H1 (cell line): ENCODE data around the gene ADPGK. TPM values are rescaled to one million over a fixed set of nuclear protein-coding genes. Genes with fewer than 3 reads are reported as not detected.

ENCODE experiments used
- CTCF ChIA-PET: fragments of 300-600 bp; sonication (Branson Sonifier 250); formaldehyde crosslinking; loops from one replicate; lab custom pipeline; 2021; ENCODE audit not compliant: partially characterized antibody; lab: Charles Lee
- POLR2A ChIA-PET: fragments of 300-600 bp; sonication (Branson Sonifier 250); formaldehyde crosslinking; loops from one replicate; lab custom pipeline; 2021; ENCODE audit warnings: inconsistent platforms; ENCODE audit not compliant: partially characterized antibody; lab: Charles Lee
- DNase-seq, 2 experiments: peaks; one replicate each; pipeline versions ENCODE4 v3.0.0 to v3.0.0-alpha.2; 2010 to 2022; ENCODE audit warnings: low spot score in 2 of 2, low read depth in 1 of 2, mixed read lengths in 1 of 2
- FAIRE-seq: peaks from 2 replicates; lab custom pipeline; 2011; peaks lifted over from hg19 to GRCh38; lab: Jason Lieb, UNC
- H2AFZ ChIP-seq: 2 replicates; pipeline ENCODE4 v1.8.1; 2012; ENCODE audit warnings: low read length, inconsistent platforms
- H2AK5ac ChIP-seq: 2 replicates; pipeline ENCODE4 v1.6.1; 2013; ENCODE audit warnings: low read depth, low read length
- H2BK120ac ChIP-seq: replicated peaks from 2 replicates; pipeline ENCODE3; 2013; ENCODE audit warnings: low read depth, low read length, inconsistent platforms
- H2BK12ac ChIP-seq: 2 replicates; pipeline ENCODE4 v1.6.1; 2013; ENCODE audit warnings: low read depth, low read length
- H2BK15ac ChIP-seq: 2 replicates; pipeline ENCODE4 v1.6.1; 2013; ENCODE audit warnings: low read length
- H2BK20ac ChIP-seq: 2 replicates; pipeline ENCODE4 v1.6.1; 2013; ENCODE audit warnings: low read length
- H2BK5ac ChIP-seq: 2 replicates; pipeline ENCODE4 v1.6.1; 2013; ENCODE audit warnings: low read depth, low read length
- H3K14ac ChIP-seq: 2 replicates; pipeline ENCODE4 v1.6.1; 2013; ENCODE audit warnings: inconsistent platforms; ENCODE audit not compliant: insufficient read length
- H3K18ac ChIP-seq: 2 replicates; pipeline ENCODE4 v1.6.1; 2013; ENCODE audit warnings: low read length; ENCODE audit errors: extremely low read depth
- H3K23ac ChIP-seq: 2 replicates; pipeline ENCODE4 v1.6.1; 2013; ENCODE audit warnings: inconsistent platforms; ENCODE audit not compliant: insufficient read length
- H3K23me2 ChIP-seq: 2 replicates; pipeline ENCODE4 v1.6.1; 2013; ENCODE audit warnings: low read depth, low read length
- H3K27ac ChIP-seq: 2 replicates; pipeline ENCODE4 v1.6.1; 2011; ENCODE audit warnings: low read depth, low read length, inconsistent platforms
- H3K27me3 ChIP-seq, 4 experiments: replicated peaks in 1 of 4; 1 replicate in 1 of 4; 2 replicates in 3 of 4; pipeline versions ENCODE4 v1.6.1 to v1.8.1; 2011 to 2013; ENCODE audit warnings: low read length in 3 of 4, mild to moderate bottlenecking in 3 of 4, inconsistent platforms in 2 of 4, mixed read lengths in 2 of 4, moderate library complexity in 1 of 4; ENCODE audit not compliant: control insufficient read depth in 3 of 4, insufficient read depth in 3 of 4; ENCODE audit errors: extremely low read depth in 1 of 4
- H3K36me3 ChIP-seq, 4 experiments: 2 replicates each; pipeline versions ENCODE4 v1.6.1 to v1.8.1; 2011 to 2013; ENCODE audit warnings: mild to moderate bottlenecking in 4 of 4, low read length in 3 of 4, moderate library complexity in 2 of 4, control low read depth in 1 of 4, inconsistent platforms in 1 of 4; ENCODE audit not compliant: insufficient read depth in 4 of 4, control insufficient read depth in 2 of 4
- H3K4ac ChIP-seq: replicated peaks from 2 replicates; pipeline ENCODE3; 2013; ENCODE audit warnings: low read length, low read depth, mixed read lengths, inconsistent platforms; ENCODE audit not compliant: insufficient read length
- H3K4me1 ChIP-seq, 4 experiments: replicated peaks in 1 of 4; 1 replicate in 1 of 4; 2 replicates in 3 of 4; pipeline versions ENCODE4 v1.6.1 to v1.8.1; 2011 to 2013; ENCODE audit warnings: low read length in 3 of 4, inconsistent platforms in 2 of 4, mixed read lengths in 1 of 4; ENCODE audit not compliant: insufficient read depth in 4 of 4, control insufficient read depth in 3 of 4
- H3K4me2 ChIP-seq, 2 experiments: 2 replicates each; pipeline versions ENCODE4 v1.6.1 to v1.8.1; 2011 to 2013; ENCODE audit warnings: low read depth in 2 of 2, low read length in 2 of 2, control low read depth in 1 of 2, inconsistent platforms in 1 of 2, mild to moderate bottlenecking in 1 of 2; ENCODE audit not compliant: insufficient read depth in 1 of 2
- H3K4me3 ChIP-seq, 4 experiments: fragments of 200-600, 300-600 bp in 1 of 4; sonication (generic), shearing (Covaris generic), sonication (Bioruptor Twin) in 1 of 4; 2 replicates each; pipeline versions ENCODE4 v1.5.1 to v1.8.1; 2011 to 2016; ENCODE audit warnings: low read length in 4 of 4, low read depth in 3 of 4, control low read depth in 2 of 4, inconsistent platforms in 2 of 4, mild to moderate bottlenecking in 2 of 4, mixed read lengths in 1 of 4, moderate library complexity in 1 of 4; ENCODE audit not compliant: insufficient read depth in 2 of 4; ENCODE audit errors: extremely low read depth in 1 of 4
- H3K56ac ChIP-seq: replicated peaks from 2 replicates; pipeline ENCODE3; 2013; ENCODE audit warnings: low read depth, mild to moderate bottlenecking, mixed read lengths, low read length, inconsistent platforms; ENCODE audit not compliant: insufficient read length
- H3K79me1 ChIP-seq: 2 replicates; pipeline ENCODE4 v1.6.1; 2013; ENCODE audit warnings: low read depth, low read length, control low read depth
- H3K79me2 ChIP-seq, 2 experiments: 2 replicates each; pipeline versions ENCODE4 v1.6.1 to v1.8.1; 2012 to 2013; ENCODE audit warnings: low read length in 2 of 2, mild to moderate bottlenecking in 2 of 2, inconsistent platforms in 1 of 2; ENCODE audit not compliant: insufficient read depth in 2 of 2, control insufficient read depth in 1 of 2
- H3K9ac ChIP-seq, 4 experiments: replicated peaks in 1 of 4; 1 replicate in 1 of 4; 2 replicates in 3 of 4; pipeline versions ENCODE4 v1.6.1 to v1.8.1; 2011 to 2013; ENCODE audit warnings: low read depth in 3 of 4, low read length in 3 of 4, control low read depth in 2 of 4, mild to moderate bottlenecking in 2 of 4, moderate library complexity in 2 of 4, inconsistent platforms in 1 of 4; ENCODE audit errors: extremely low read depth in 1 of 4
- H3K9me3 ChIP-seq, 2 experiments: 2 replicates each; pipeline versions ENCODE4 v1.6.1 to v1.8.1; 2012 to 2013; ENCODE audit warnings: mild to moderate bottlenecking in 2 of 2, moderate library complexity in 2 of 2, control low read depth in 1 of 2, inconsistent platforms in 1 of 2, low read depth in 1 of 2, low read length in 1 of 2, mixed read lengths in 1 of 2; ENCODE audit not compliant: insufficient read depth in 2 of 2
- H4K20me1 ChIP-seq, 2 experiments: replicated peaks in 1 of 2; 2 replicates each; pipeline versions ENCODE3 to v1.8.1; 2011 to 2013; ENCODE audit warnings: inconsistent platforms in 2 of 2, low read length in 2 of 2, mild to moderate bottlenecking in 1 of 2; ENCODE audit not compliant: insufficient read depth in 2 of 2, control insufficient read depth in 1 of 2
- H4K5ac ChIP-seq: 2 replicates; pipeline ENCODE4 v1.6.1; 2013; ENCODE audit warnings: low read length, low read depth, mixed read lengths, inconsistent platforms; ENCODE audit not compliant: insufficient read length
- H4K8ac ChIP-seq: 2 replicates; pipeline ENCODE4 v1.8.0; 2013; ENCODE audit warnings: mild to moderate bottlenecking, moderate library complexity, low read length, inconsistent platforms; ENCODE audit not compliant: insufficient read depth; ENCODE audit errors: extremely low read depth
- H4K91ac ChIP-seq: replicated peaks from 2 replicates; pipeline ENCODE3; 2013; ENCODE audit warnings: low read length, mixed read lengths, inconsistent platforms; ENCODE audit not compliant: insufficient read length
- CBX8 ChIP-seq: fragments of 300-800, 300-1000 bp; sonication (generic); IDR thresholded peaks from 2 replicates; pipeline ENCODE4 v1.7.1; 2016; ENCODE audit warnings: low read depth, low read length, borderline replicate concordance
- CHD2 ChIP-seq: IDR thresholded peaks from 2 replicates; pipeline ENCODE4 v1.6.1; 2012; ENCODE audit warnings: low read length, improper control_type of control experiment
- POU5F1 ChIP-seq: IDR thresholded peaks from 2 replicates; pipeline ENCODE4 v1.6.1; 2011; ENCODE audit warnings: low read depth, mild to moderate bottlenecking, low read length, moderate library complexity
- RAD21 ChIP-seq, 2 experiments: IDR thresholded peaks in 1 of 2; conservative IDR thresholded peaks in 1 of 2; 2 replicates each; pipeline ENCODE4 v1.6.1; 2011; ENCODE audit warnings: low read depth in 2 of 2, low read length in 2 of 2, improper control_type of control experiment in 1 of 2, inconsistent platforms in 1 of 2, mild to moderate bottlenecking in 1 of 2, moderate library complexity in 1 of 2
- SIRT6 ChIP-seq: IDR thresholded peaks from one replicate; pipeline ENCODE4 v1.7.1; 2012; ENCODE audit warnings: low read length, inconsistent platforms
- SUZ12 ChIP-seq: fragments of 200-600 bp; sonication (generic); IDR thresholded peaks from 2 replicates; pipeline ENCODE4 v1.6.1; 2012; ENCODE audit warnings: mild to moderate bottlenecking, inconsistent platforms, low read length, moderate library complexity, mixed read lengths
- YY1 ChIP-seq: IDR thresholded peaks from 2 replicates; pipeline ENCODE4 v1.6.1; 2011; ENCODE audit warnings: low read depth, mild to moderate bottlenecking, low read length
- WGBS, 2 experiments: shearing (Covaris generic) in 1 of 2; methylation state at CpG; one replicate each; pipeline versions ENCODE4 v1.1.6 to v1.1.7; 2013 to 2015; ENCODE audit warnings: low lambda C conversion rate in 2 of 2, mixed read lengths in 2 of 2, inconsistent platforms in 1 of 2, low coverage in 1 of 2, missing lambda C conversion rate in 1 of 2; ENCODE audit not compliant: insufficient replicate concordance in 2 of 2, insufficient coverage in 1 of 2, insufficient read length in 1 of 2; ENCODE audit errors: extremely low coverage in 1 of 2, missing lambda C conversion rate in 1 of 2; 5-methylcytosine and 5-hydroxymethylcytosine counted together
- polyA plus RNA-seq, 7 experiments: library from polyadenylated mRNA; depleted of rRNA in 3 of 7; stranded (reverse) in 5 of 7; unstranded in 2 of 7; fragments of >200 nt in 5 of 7; fragments of 200-250 nt in 2 of 7; gene quantifications; 1 replicate in 5 of 7; 2 replicates in 1 of 7; 4 replicates in 1 of 7; pipeline versions ENCODE4 v1.2.1 to v1.2.3, GENCODE V29; 2011 to 2013; ENCODE audit warnings: missing spikeins in 2 of 7, mixed read lengths in 2 of 7
- total RNA-seq: library from RNA; stranded (reverse); fragmentation: NEBNext Ultra II Directional; extraction: Animal tissue kit (Norgen Biotek cat#: 25700); gene quantifications from 2 replicates; pipeline ENCODE4 v1.2.1, GENCODE V29; 2021
- TF ChIP-seq, protein P1 (sequence below): IDR thresholded peaks from 2 replicates; pipeline ENCODE4 v1.6.1; 2012; ENCODE audit warnings: low read length, inconsistent platforms

ADPGK gene
- total and polyA plus RNA-seq, 2 of the 8 experiments (the other 6 are each of a cell fraction or from before 2014, with no cell fraction given): 32.2 to 38.2 TPM

- no peak for FAIRE-seq
- H2BK15ac ChIP-seq: no peak overlapping the region
- no peak overlapping the region for H2AFZ ChIP-seq
- no peak overlapping the region for H4K91ac ChIP-seq
- peaks cover 0 to 8% (median 2%) of the 10 kb centered on the region in 4 experiments; a peak in 3 of 7 replicates for H3K4me1 ChIP-seq
- H3K27ac ChIP-seq: no peak overlapping the region
- H3K4me3 ChIP-seq: no peak overlapping the region
- peaks cover 6% of the 10 kb centered on the region for H3K23me2 ChIP-seq
- H3K23ac ChIP-seq: no peak overlapping the region
- H4K8ac ChIP-seq: no peak overlapping the region
- peaks cover 0 to under 1% (median 0%) of the 10 kb centered on the region in 4 experiments; a peak in 1 of 7 replicates for H3K27me3 ChIP-seq
- H2BK12ac ChIP-seq: no peak overlapping the region
- H3K4me2 ChIP-seq: no peak overlapping the region
- H2BK120ac ChIP-seq: no peak overlapping the region
- H3K9me3 ChIP-seq: no peaks in the 10 kb centered on the region
- no peak overlapping the region for H2BK20ac ChIP-seq
- no peak overlapping the region for H2AK5ac ChIP-seq
- H3K14ac ChIP-seq: no peak overlapping the region
- no peak overlapping the region for H3K56ac ChIP-seq
- ChIA-PET CTCF (interaction anchor here (1.2 to 2.0 kb wide), 6 partner anchors 9 to 458 kb away, joined by 4 to 21 read pairs (median 4); no protein-coding TSS in a partner anchor), POLR2A (interaction anchor here (1.0 to 3.3 kb wide), 2 partner anchors 9 to 265 kb away, joined by 3 to 11 read pairs; no protein-coding TSS in a partner anchor)
- peaks cover 0 to 2% of the 10 kb centered on the region in 2 experiments for H4K20me1 ChIP-seq
- no peak overlapping the region for H4K5ac ChIP-seq
- no peaks in the 10 kb centered on the region; the same call in 1 of the 2 replicates for H3K79me1 ChIP-seq
- H3K4ac ChIP-seq: no peak overlapping the region
- no peak overlapping the region for H2BK5ac ChIP-seq
- no peak overlapping the region for H3K9ac ChIP-seq
- H3K18ac ChIP-seq: no peak overlapping the region
- peaks cover 0 to 20% of the 10 kb centered on the region in 2 experiments; a peak in 3 of 4 replicates for H3K79me2 ChIP-seq
- no peak for DNase-seq
- 83% methylated on average over 4 of the region's 4 CpGs; no CpG with 5 or more reads in 1 of the 2 experiments for WGBS, 2 experiments
- no peaks in the 10 kb centered on the region for H3K36me3 ChIP-seq
- no peak for TF ChIP-seq POU5F1
- TF ChIP-seq CHD2: no peak
- no peak for TF ChIP-seq SUZ12
- TF ChIP-seq, protein P1, sequence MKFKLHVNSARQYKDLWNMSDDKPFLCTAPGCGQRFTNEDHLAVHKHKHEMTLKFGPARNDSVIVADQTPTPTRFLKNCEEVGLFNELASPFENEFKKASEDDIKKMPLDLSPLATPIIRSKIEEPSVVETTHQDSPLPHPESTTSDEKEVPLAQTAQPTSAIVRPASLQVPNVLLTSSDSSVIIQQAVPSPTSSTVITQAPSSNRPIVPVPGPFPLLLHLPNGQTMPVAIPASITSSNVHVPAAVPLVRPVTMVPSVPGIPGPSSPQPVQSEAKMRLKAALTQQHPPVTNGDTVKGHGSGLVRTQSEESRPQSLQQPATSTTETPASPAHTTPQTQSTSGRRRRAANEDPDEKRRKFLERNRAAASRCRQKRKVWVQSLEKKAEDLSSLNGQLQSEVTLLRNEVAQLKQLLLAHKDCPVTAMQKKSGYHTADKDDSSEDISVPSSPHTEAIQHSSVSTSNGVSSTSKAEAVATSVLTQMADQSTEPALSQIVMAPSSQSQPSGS: no peak
- no peak for TF ChIP-seq YY1
- no peak for TF ChIP-seq SIRT6
- TF ChIP-seq CBX8: no peak
- no peak for TF ChIP-seq RAD21 (IDR thresholded peaks at IDR 0.05 in 1 of 2, conservative IDR thresholded peaks at IDR 0.05 in 1 of 2; ENCODE audit: low read depth in 2 of 2, low read length in 2 of 2)
Observed at GRCh38 chr15:72786242-72786641, 2.7 kb upstream of the ADPGK start.
